ENCODE measurements around the gene TMEM30B.

TMEM30B gene

GRCh38 chr14:61326847-61327246, 45.7 kb upstream of the TMEM30B start:
- no peak for TF ChIP-seq CTCF (IDR thresholded peaks at IDR 0.05)
- peak overlapping the region; percentile 47 for H2AFZ ChIP-seq
- no peaks in the 10 kb centered on the region for H3K9me3 ChIP-seq (ENCODE audit: control insufficient read depth, low read length)
- peaks cover 3% of the 10 kb centered on the region for H3K4me1 ChIP-seq
- peaks cover 2% of the 10 kb centered on the region for H3K79me2 ChIP-seq
- no peak overlapping the region for H3K9ac ChIP-seq
- H3K27me3 ChIP-seq (ENCODE audit: control insufficient read depth, insufficient read depth, low read length): no peaks in the 10 kb centered on the region
- no peaks in the 10 kb centered on the region for H3K36me3 ChIP-seq (ENCODE audit: control insufficient read depth, insufficient read depth, low read length)
- no peak overlapping the region for H3K4me3 ChIP-seq (ENCODE audit: low read depth, low read length)
- H3K27ac ChIP-seq: peak overlapping the region; percentile 76
- H3K4me2 ChIP-seq (ENCODE audit: low read length): no peak overlapping the region

GRCh38 chr14:61326146-61326545, 45.0 kb upstream of the TMEM30B start:
- Histone ChIP-seq H3K4me3 (ENCODE audit: low read depth, low read length) (no peak overlapping the region), H3K9ac (no peak overlapping the region), H3K27ac (peak overlapping the region; percentile 76), H3K4me1 (peaks cover 3% of the 10 kb centered on the region), H3K4me2 (ENCODE audit: low read length) (no peak overlapping the region), H3K36me3 (ENCODE audit: control insufficient read depth, insufficient read depth, low read length) (no peaks in the 10 kb centered on the region), H2AFZ (no peak overlapping the region), H3K9me3 (ENCODE audit: control insufficient read depth, low read length) (no peaks in the 10 kb centered on the region), H3K79me2 (peaks cover 2% of the 10 kb centered on the region), H3K27me3 (ENCODE audit: control insufficient read depth, insufficient read depth, low read length) (no peaks in the 10 kb centered on the region)
- TF ChIP-seq CTCF (IDR thresholded peaks at IDR 0.05): no peak

GRCh38 chr14:61325166-61325565, 44.0 kb upstream of the TMEM30B start:
- H3K79me2 ChIP-seq: peaks cover 2% of the 10 kb centered on the region
- H3K9ac ChIP-seq: no peak overlapping the region
- no peaks in the 10 kb centered on the region for H3K9me3 ChIP-seq (ENCODE audit: control insufficient read depth, low read length)
- no peaks in the 10 kb centered on the region for H3K36me3 ChIP-seq (ENCODE audit: control insufficient read depth, insufficient read depth, low read length)
- peaks cover 3% of the 10 kb centered on the region for H3K4me1 ChIP-seq
- no peak overlapping the region for H3K4me3 ChIP-seq (ENCODE audit: low read depth, low read length)
- H2AFZ ChIP-seq: no peak overlapping the region
- no peak for TF ChIP-seq CTCF (IDR thresholded peaks at IDR 0.05)
- peak overlapping the region; percentile 15 for H3K4me2 ChIP-seq (ENCODE audit: low read length)
- no peaks in the 10 kb centered on the region for H3K27me3 ChIP-seq (ENCODE audit: control insufficient read depth, insufficient read depth, low read length)
- no peak overlapping the region for H3K27ac ChIP-seq

GRCh38 chr14:61323970-61324369, 42.8 kb upstream of the TMEM30B start:
- H3K9me3 ChIP-seq (ENCODE audit: control insufficient read depth, low read length): no peaks in the 10 kb centered on the region
- no peak overlapping the region for H3K9ac ChIP-seq
- peaks cover 3% of the 10 kb centered on the region for H3K4me1 ChIP-seq
- TF ChIP-seq CTCF (IDR thresholded peaks at IDR 0.05): no peak
- H3K27ac ChIP-seq: peak overlapping the region; percentile 67
- no peaks in the 10 kb centered on the region for H3K27me3 ChIP-seq (ENCODE audit: control insufficient read depth, insufficient read depth, low read length)
- no peak overlapping the region for H2AFZ ChIP-seq
- no peaks in the 10 kb centered on the region for H3K36me3 ChIP-seq (ENCODE audit: control insufficient read depth, insufficient read depth, low read length)
- no peak overlapping the region for H3K4me2 ChIP-seq (ENCODE audit: low read length)
- no peak overlapping the region for H3K4me3 ChIP-seq (ENCODE audit: low read depth, low read length)
- peaks cover 2% of the 10 kb centered on the region for H3K79me2 ChIP-seq

- no peaks in the 10 kb centered on the region for H3K9me3 ChIP-seq (ENCODE audit: control insufficient read depth, low read length)
- H3K4me2 ChIP-seq (ENCODE audit: low read length): peak overlapping the region; percentile 76
- peaks cover 3% of the 10 kb centered on the region for H3K4me1 ChIP-seq
- no peaks in the 10 kb centered on the region for H3K36me3 ChIP-seq (ENCODE audit: control insufficient read depth, insufficient read depth, low read length)
- no peak overlapping the region for H3K9ac ChIP-seq
- H3K27me3 ChIP-seq (ENCODE audit: control insufficient read depth, insufficient read depth, low read length): no peaks in the 10 kb centered on the region
- no peak for TF ChIP-seq CTCF (IDR thresholded peaks at IDR 0.05)
- H3K79me2 ChIP-seq: peaks cover 2% of the 10 kb centered on the region
- peak overlapping the region; percentile 67 for H3K27ac ChIP-seq
- peak overlapping the region; percentile 96 for H2AFZ ChIP-seq
- peak overlapping the region; percentile 69 for H3K4me3 ChIP-seq (ENCODE audit: low read depth, low read length)
Observed at GRCh38 chr14:61322799-61323290, 41.7 kb upstream of the TMEM30B start.
